Neuron (in vitro differentiated cells): Measurements from ENCODE around the gene ZSWIM6.

Experiments used
- H2AFZ ChIP-seq: one replicate; pipeline ENCODE4 v1.6.1; 2013; ENCODE audit warnings: low read depth, mild to moderate bottlenecking, inconsistent platforms, low read length, moderate library complexity
- H3K27me3 ChIP-seq: one replicate; pipeline ENCODE4 v1.6.1; 2013; ENCODE audit warnings: low read length; ENCODE audit not compliant: insufficient read depth
- H3K36me3 ChIP-seq: one replicate; pipeline ENCODE4 v1.6.1; 2013; ENCODE audit warnings: low read length; ENCODE audit not compliant: insufficient read depth
- H3K4me1 ChIP-seq: one replicate; pipeline ENCODE4 v1.6.1; 2013; ENCODE audit warnings: low read length; ENCODE audit not compliant: insufficient read depth
- H3K4me3 ChIP-seq: 2 replicates; pipeline ENCODE4 v1.5.1; 2013; ENCODE audit warnings: mild to moderate bottlenecking, low read length, moderate library complexity
- H3K9me3 ChIP-seq: one replicate; pipeline ENCODE4 v1.6.1; 2013; ENCODE audit warnings: low read length

The ZSWIM6 gene

GRCh38 chr5:61569353-61569752 lies 237.3 kb downstream of the ZSWIM6 start:
- Histone ChIP-seq H3K4me1 (peaks cover 3% of the 10 kb centered on the region), H3K9me3 (peaks cover 3% of the 10 kb centered on the region), H2AFZ (no peak overlapping the region), H3K27me3 (no peaks in the 10 kb centered on the region), H3K36me3 (no peaks in the 10 kb centered on the region), H3K4me3 (no peak overlapping the region)

- no peaks in the 10 kb centered on the region for H3K27me3 ChIP-seq
- no peak overlapping the region for H2AFZ ChIP-seq
- no peaks in the 10 kb centered on the region for H3K36me3 ChIP-seq
- peaks cover 7% of the 10 kb centered on the region for H3K4me1 ChIP-seq
- peaks cover 3% of the 10 kb centered on the region for H3K9me3 ChIP-seq
- no peak overlapping the region for H3K4me3 ChIP-seq
Observed at GRCh38 chr5:61570767-61571166, 238.7 kb downstream of the ZSWIM6 start.

- H2AFZ ChIP-seq, result no peak overlapping the region
- no peak overlapping the region for H3K4me3 ChIP-seq
- H3K9me3 ChIP-seq, result peaks cover 3% of the 10 kb centered on the region
- H3K4me1 ChIP-seq, result peaks cover 7% of the 10 kb centered on the region
- H3K36me3 ChIP-seq, result no peaks in the 10 kb centered on the region
- no peaks in the 10 kb centered on the region for H3K27me3 ChIP-seq
Observed at GRCh38 chr5:61572959-61573358, 240.9 kb downstream of the ZSWIM6 start.

GRCh38 chr5:61575103-61575502 lies 243.0 kb downstream of the ZSWIM6 start:
- no peaks in the 10 kb centered on the region for H3K36me3 ChIP-seq
- H2AFZ ChIP-seq, result no peak overlapping the region
- peaks cover 4% of the 10 kb centered on the region for H3K9me3 ChIP-seq
- no peak overlapping the region for H3K4me3 ChIP-seq
- H3K27me3 ChIP-seq, result no peaks in the 10 kb centered on the region
- H3K4me1 ChIP-seq, result peaks cover 7% of the 10 kb centered on the region

- Histone ChIP-seq H3K27me3 (no peaks in the 10 kb centered on the region), H3K36me3 (no peaks in the 10 kb centered on the region), H3K4me1 (peaks cover 7% of the 10 kb centered on the region), H3K4me3 (no peak overlapping the region), H3K9me3 (peaks cover 5% of the 10 kb centered on the region), H2AFZ (no peak overlapping the region)
Observed at GRCh38 chr5:61575581-61575980, 243.5 kb downstream of the ZSWIM6 start.

- no peaks in the 10 kb centered on the region for H3K36me3 ChIP-seq
- no peaks in the 10 kb centered on the region for H3K27me3 ChIP-seq
- H3K4me1 ChIP-seq, result peaks cover 7% of the 10 kb centered on the region
- H2AFZ ChIP-seq, result no peak overlapping the region
- H3K4me3 ChIP-seq, result no peak overlapping the region
- H3K9me3 ChIP-seq, result peaks cover 3% of the 10 kb centered on the region
Observed at GRCh38 chr5:61576556-61576955, 244.5 kb downstream of the ZSWIM6 start.

- Histone ChIP-seq H3K4me1 (peaks cover 16% of the 10 kb centered on the region), H2AFZ (no peak overlapping the region), H3K36me3 (no peaks in the 10 kb centered on the region), H3K4me3 (no peak overlapping the region), H3K9me3 (peaks cover 3% of the 10 kb centered on the region), H3K27me3 (no peaks in the 10 kb centered on the region)
Observed at GRCh38 chr5:61578858-61579503, 246.9 kb downstream of the ZSWIM6 start.

- peaks cover 3% of the 10 kb centered on the region for H3K9me3 ChIP-seq
- no peaks in the 10 kb centered on the region for H3K27me3 ChIP-seq
- no peaks in the 10 kb centered on the region for H3K36me3 ChIP-seq
- no peak overlapping the region for H3K4me3 ChIP-seq
- H2AFZ ChIP-seq, result no peak overlapping the region
- peaks cover 12% of the 10 kb centered on the region for H3K4me1 ChIP-seq
Observed at GRCh38 chr5:61582205-61582820, 250.3 kb downstream of the ZSWIM6 start.

GRCh38 chr5:61582887-61583286 lies 250.8 kb downstream of the ZSWIM6 start:
- Histone ChIP-seq H3K9me3 (peaks cover 3% of the 10 kb centered on the region), H3K4me1 (peaks cover 12% of the 10 kb centered on the region), H2AFZ (no peak overlapping the region), H3K27me3 (no peaks in the 10 kb centered on the region), H3K36me3 (no peaks in the 10 kb centered on the region), H3K4me3 (no peak overlapping the region)

- no peaks in the 10 kb centered on the region for H3K36me3 ChIP-seq
- no peaks in the 10 kb centered on the region for H3K27me3 ChIP-seq
- H3K4me3 ChIP-seq, result no peak overlapping the region
- H2AFZ ChIP-seq, result no peak overlapping the region
- peaks cover 12% of the 10 kb centered on the region for H3K4me1 ChIP-seq
- no peaks in the 10 kb centered on the region for H3K9me3 ChIP-seq
Observed at GRCh38 chr5:61586096-61587084, 254.3 kb downstream of the ZSWIM6 start.

- H2AFZ ChIP-seq, result no peak overlapping the region
- peaks cover 12% of the 10 kb centered on the region for H3K4me1 ChIP-seq
- no peaks in the 10 kb centered on the region for H3K27me3 ChIP-seq
- H3K4me3 ChIP-seq, result no peak overlapping the region
- H3K9me3 ChIP-seq, result no peaks in the 10 kb centered on the region
- H3K36me3 ChIP-seq, result no peaks in the 10 kb centered on the region
Observed at GRCh38 chr5:61587125-61587524, 255.1 kb downstream of the ZSWIM6 start.

GRCh38 chr5:61588216-61588615 lies 256.2 kb downstream of the ZSWIM6 start:
- H3K4me1 ChIP-seq, result peaks cover 3% of the 10 kb centered on the region
- no peaks in the 10 kb centered on the region for H3K27me3 ChIP-seq
- no peaks in the 10 kb centered on the region for H3K36me3 ChIP-seq
- no peak overlapping the region for H2AFZ ChIP-seq
- H3K9me3 ChIP-seq, result no peaks in the 10 kb centered on the region
- no peak overlapping the region for H3K4me3 ChIP-seq

GRCh38 chr5:61589946-61590345 lies 257.9 kb downstream of the ZSWIM6 start:
- no peak overlapping the region for H3K4me3 ChIP-seq
- peaks cover 3% of the 10 kb centered on the region for H3K4me1 ChIP-seq
- no peak overlapping the region for H2AFZ ChIP-seq
- H3K27me3 ChIP-seq, result no peaks in the 10 kb centered on the region
- H3K9me3 ChIP-seq, result no peaks in the 10 kb centered on the region
- no peaks in the 10 kb centered on the region for H3K36me3 ChIP-seq
